ENCODE measurements around the gene PARVA. TPM values are rescaled to one million over a fixed set of nuclear protein-coding genes. Genes with fewer than 3 reads are reported as not detected.
A peak's percentile ranks its signal among the peaks of the same experiment; 100 is the strongest.

Gene PARVA
- total RNA-seq, 1 experiment from 2014 or later = 36.7 TPM

DNA sequence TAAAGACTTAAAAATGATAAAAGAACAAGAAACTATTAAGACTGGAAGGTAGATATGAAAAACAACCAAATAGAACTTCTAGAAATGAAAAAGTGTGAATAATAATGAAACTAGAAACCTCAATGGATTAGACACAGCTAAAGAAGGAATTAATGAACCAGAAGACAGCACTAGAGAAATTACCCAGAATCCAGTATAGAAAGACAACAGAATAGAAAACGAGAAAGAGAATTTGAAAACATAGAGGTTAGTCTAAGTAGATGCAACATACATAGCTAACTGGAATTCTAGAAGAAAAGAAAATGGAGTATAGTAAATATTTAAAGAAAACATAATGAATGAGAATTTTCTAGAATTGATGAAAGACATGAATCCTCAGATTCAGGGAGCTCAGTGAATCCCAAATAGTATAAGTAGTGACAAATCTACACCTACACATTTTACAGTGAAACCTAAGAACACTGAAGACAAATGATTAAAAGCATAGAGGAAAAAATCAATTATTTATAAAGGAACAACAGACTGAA, 111.9 kb downstream of the PARVA start:
- ChIA-PET CTCF (interaction anchor here (0.6 kb wide), 2 partner anchors 80 to 597 kb away, joined by 3 to 4 read pairs; no protein-coding TSS in a partner anchor), POLR2A (interaction anchor here (0.7 kb wide), 1 partner anchor 216 kb away, joined by 5 read pairs; no protein-coding TSS in a partner anchor)
- TF ChIP-seq, protein P1, sequence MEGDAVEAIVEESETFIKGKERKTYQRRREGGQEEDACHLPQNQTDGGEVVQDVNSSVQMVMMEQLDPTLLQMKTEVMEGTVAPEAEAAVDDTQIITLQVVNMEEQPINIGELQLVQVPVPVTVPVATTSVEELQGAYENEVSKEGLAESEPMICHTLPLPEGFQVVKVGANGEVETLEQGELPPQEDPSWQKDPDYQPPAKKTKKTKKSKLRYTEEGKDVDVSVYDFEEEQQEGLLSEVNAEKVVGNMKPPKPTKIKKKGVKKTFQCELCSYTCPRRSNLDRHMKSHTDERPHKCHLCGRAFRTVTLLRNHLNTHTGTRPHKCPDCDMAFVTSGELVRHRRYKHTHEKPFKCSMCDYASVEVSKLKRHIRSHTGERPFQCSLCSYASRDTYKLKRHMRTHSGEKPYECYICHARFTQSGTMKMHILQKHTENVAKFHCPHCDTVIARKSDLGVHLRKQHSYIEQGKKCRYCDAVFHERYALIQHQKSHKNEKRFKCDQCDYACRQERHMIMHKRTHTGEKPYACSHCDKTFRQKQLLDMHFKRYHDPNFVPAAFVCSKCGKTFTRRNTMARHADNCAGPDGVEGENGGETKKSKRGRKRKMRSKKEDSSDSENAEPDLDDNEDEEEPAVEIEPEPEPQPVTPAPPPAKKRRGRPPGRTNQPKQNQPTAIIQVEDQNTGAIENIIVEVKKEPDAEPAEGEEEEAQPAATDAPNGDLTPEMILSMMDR (IDR thresholded peaks at IDR 0.05; ENCODE audit: unreplicated experiment) = no peak
- Mint-ChIP-seq H3K27me3 (ENCODE audit: insufficient read depth, unreplicated experiment) (no peaks in the 10 kb centered on the region), H3K4me1 (ENCODE audit: insufficient read depth, unreplicated experiment) (no peaks in the 10 kb centered on the region), H3K36me3 (ENCODE audit: insufficient read depth, unreplicated experiment) (peaks cover 14% of the 10 kb centered on the region), H3K4me3 (ENCODE audit: unreplicated experiment) (no peak overlapping the region), H3K9me3 (ENCODE audit: unreplicated experiment) (peaks cover 13% of the 10 kb centered on the region), H3K27ac (ENCODE audit: low read depth, unreplicated experiment) (no peak overlapping the region)
- intact Hi-C loops (cut with micrococcal nuclease) = loop anchor here (5.0 kb wide), 1 partner anchor 157 kb away; no protein-coding TSS in a partner anchor
- no TSS peak for BruUV-seq (replicated peaks)
- DNase-seq (ENCODE audit: unreplicated experiment) = no peak

DNA sequence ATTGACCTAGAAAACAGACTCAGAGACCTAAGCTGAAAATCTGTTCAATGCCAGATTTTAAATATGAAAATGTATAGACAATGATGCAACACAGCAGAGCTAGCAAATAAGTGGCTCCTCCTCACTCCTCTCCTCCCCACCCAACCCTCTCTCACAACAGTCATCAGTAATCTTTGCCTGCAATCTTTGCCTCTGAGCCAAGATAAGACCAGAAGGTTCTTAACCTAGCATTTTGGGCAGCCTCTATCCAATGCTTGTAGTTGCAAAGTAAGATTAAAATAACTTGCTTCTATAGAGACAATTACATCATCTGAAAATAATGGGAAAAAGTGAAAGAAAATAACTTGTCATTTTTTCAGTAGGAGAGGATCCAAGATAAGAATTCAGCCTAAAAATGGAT, 117.3 kb downstream of the PARVA start:
- no peak overlapping the region for H3K4me3 Mint-ChIP-seq (ENCODE audit: unreplicated experiment)
- POLR2A ChIA-PET = interaction anchor here (0.9 to 1.7 kb wide), 6 partner anchors 8 to 17 kb away, joined by 3 to 7 read pairs (median 3); no protein-coding TSS in a partner anchor
- H3K9me3 Mint-ChIP-seq (ENCODE audit: unreplicated experiment) = no peaks in the 10 kb centered on the region
- H3K4me1 Mint-ChIP-seq (ENCODE audit: insufficient read depth, unreplicated experiment) = no peaks in the 10 kb centered on the region
- H3K27me3 Mint-ChIP-seq (ENCODE audit: insufficient read depth, unreplicated experiment) = no peaks in the 10 kb centered on the region
- TF ChIP-seq, protein P1 (IDR thresholded peaks at IDR 0.05; ENCODE audit: unreplicated experiment) = no peak
- peak; percentile 18 for DNase-seq (ENCODE audit: unreplicated experiment)
- peaks cover 26% of the 10 kb centered on the region for H3K36me3 Mint-ChIP-seq (ENCODE audit: insufficient read depth, unreplicated experiment)
- no TSS peak for BruUV-seq (replicated peaks)
- no peak overlapping the region for H3K27ac Mint-ChIP-seq (ENCODE audit: low read depth, unreplicated experiment)
- intact Hi-C loops (cut with micrococcal nuclease) = no loop called here
- CTCF ChIA-PET = interaction anchor here (0.5 to 0.8 kb wide), 4 partner anchors 11 to 657 kb away, joined by 3 read pairs; no protein-coding TSS in a partner anchor

DNA sequence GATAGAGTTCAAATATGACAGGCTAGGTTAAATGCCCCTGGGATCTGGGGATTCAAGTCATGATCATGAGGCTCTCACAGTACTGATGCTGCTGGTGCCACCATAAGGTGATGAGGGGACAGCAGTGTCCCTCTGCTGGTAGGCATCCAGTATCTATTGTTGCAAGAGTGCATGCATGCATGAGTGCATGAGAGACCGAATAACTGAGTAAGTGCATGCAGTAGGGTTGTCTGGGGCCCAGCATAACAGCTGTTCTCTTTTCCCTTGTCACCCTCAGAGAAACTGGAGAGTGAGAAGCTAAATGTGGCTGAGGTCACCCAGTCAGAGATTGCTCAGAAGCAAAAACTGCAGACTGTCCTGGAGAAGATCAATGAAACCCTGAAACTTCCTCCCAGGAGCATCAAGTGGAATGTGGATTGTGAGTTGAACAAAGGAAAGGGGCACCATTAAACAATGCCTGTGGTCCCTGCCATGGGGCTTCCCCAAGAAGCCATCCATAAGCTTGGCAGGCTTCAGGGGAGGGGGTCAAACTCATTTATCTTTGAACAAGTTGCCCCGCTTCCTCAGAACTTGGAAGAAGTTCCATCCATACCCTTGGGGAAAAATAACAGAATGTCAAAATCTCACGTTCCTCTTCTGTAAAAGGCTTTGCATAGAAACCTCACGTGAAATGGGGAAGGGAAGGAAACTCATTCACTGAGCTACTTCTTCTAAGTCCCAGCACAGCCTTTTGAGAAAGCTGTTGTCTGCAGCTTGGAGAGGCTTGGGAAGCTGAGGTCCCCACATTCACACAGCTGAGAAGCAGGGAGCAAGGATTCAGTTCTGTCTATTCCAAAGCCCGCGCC, 119.0 kb downstream of the PARVA start:
- no peak for DNase-seq (ENCODE audit: unreplicated experiment)
- Mint-ChIP-seq H3K27ac (ENCODE audit: low read depth, unreplicated experiment) (no peak overlapping the region), H3K27me3 (ENCODE audit: insufficient read depth, unreplicated experiment) (no peaks in the 10 kb centered on the region), H3K36me3 (ENCODE audit: insufficient read depth, unreplicated experiment) (peaks cover 38% of the 10 kb centered on the region), H3K4me3 (ENCODE audit: unreplicated experiment) (no peak overlapping the region), H3K9me3 (ENCODE audit: unreplicated experiment) (no peaks in the 10 kb centered on the region), H3K4me1 (ENCODE audit: insufficient read depth, unreplicated experiment) (no peaks in the 10 kb centered on the region)
- intact Hi-C loops (cut with micrococcal nuclease) = no loop called here
- ChIA-PET CTCF (interaction anchor here (0.6 to 1.2 kb wide), 4 partner anchors 11 to 754 kb away, joined by 3 to 6 read pairs (median 4); no protein-coding TSS in a partner anchor), POLR2A (interaction anchor here (0.6 to 0.7 kb wide), 3 partner anchors 9 to 577 kb away, joined by 3 to 4 read pairs (median 3); no protein-coding TSS in a partner anchor)
- TF ChIP-seq, protein P1 (IDR thresholded peaks at IDR 0.05; ENCODE audit: unreplicated experiment) = no peak
- no TSS peak for BruUV-seq (replicated peaks)

DNA sequence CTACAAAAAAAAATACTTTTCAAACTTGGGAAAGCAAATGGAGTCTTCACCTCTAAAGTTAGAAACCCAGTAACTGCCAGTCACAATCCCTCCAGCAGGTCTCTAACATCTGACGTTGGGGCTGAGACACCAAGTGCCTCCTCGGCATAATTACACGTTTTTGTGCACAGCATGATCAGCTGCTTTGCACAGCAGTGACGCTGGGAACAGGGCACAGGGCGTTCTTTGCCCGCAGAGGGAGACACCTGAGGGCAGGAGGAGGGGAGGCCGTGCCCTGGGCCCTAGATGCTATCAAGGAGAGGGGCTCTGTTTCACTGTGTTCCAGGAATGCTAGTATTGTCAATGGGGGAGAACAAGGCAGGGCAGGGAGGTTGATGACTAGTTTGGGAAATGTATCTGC, 120.1 kb downstream of the PARVA start:
- no TSS peak for BruUV-seq (replicated peaks)
- peaks cover 40% of the 10 kb centered on the region for H3K36me3 Mint-ChIP-seq (ENCODE audit: insufficient read depth, unreplicated experiment)
- H3K4me3 Mint-ChIP-seq (ENCODE audit: unreplicated experiment) = no peak overlapping the region
- no peaks in the 10 kb centered on the region for H3K27me3 Mint-ChIP-seq (ENCODE audit: insufficient read depth, unreplicated experiment)
- POLR2A ChIA-PET = interaction anchor here (1.0 kb wide), 1 partner anchor 121 kb away, joined by 3 read pairs; the partner anchor contains the start of gene PARVA
- CTCF ChIA-PET = no interaction called here
- TF ChIP-seq, protein P1 (IDR thresholded peaks at IDR 0.05; ENCODE audit: unreplicated experiment) = no peak
- H3K27ac Mint-ChIP-seq (ENCODE audit: low read depth, unreplicated experiment) = no peak overlapping the region
- intact Hi-C loops (cut with micrococcal nuclease) = no loop called here
- no peaks in the 10 kb centered on the region for H3K4me1 Mint-ChIP-seq (ENCODE audit: insufficient read depth, unreplicated experiment)
- DNase-seq (ENCODE audit: unreplicated experiment) = no peak
- no peaks in the 10 kb centered on the region for H3K9me3 Mint-ChIP-seq (ENCODE audit: unreplicated experiment)

Data from MCF 10A (cell line).